Femur (tissue), 1 donor: Measurements from ENCODE around the gene EEA1.

ENCODE experiments used
- DNase-seq: peaks from one replicate; pipeline ENCODE4 v3.0.0-alpha.2; 2017

EEA1 gene

DNA sequence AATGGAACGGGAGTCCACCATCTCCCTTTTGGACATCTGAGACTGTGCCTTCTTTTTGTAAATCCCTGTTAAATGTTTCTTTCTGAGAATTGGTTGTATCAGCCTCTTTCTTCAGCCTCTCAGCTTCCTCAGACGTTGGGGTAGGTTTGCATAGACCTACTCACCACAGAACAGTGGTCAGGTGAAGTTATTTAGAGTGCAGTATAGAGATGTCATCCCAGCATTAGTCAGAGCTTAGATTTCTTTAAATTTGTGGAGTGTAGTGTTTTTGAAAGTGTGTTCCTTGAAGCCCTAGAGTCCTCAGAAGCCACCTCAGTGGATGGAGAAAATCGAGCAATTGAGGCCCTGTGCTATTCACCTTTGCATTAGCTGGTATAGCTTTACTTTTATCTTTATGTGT, 8.9 kb upstream of the EEA1 start:
- DNase-seq, result no peak

DNA sequence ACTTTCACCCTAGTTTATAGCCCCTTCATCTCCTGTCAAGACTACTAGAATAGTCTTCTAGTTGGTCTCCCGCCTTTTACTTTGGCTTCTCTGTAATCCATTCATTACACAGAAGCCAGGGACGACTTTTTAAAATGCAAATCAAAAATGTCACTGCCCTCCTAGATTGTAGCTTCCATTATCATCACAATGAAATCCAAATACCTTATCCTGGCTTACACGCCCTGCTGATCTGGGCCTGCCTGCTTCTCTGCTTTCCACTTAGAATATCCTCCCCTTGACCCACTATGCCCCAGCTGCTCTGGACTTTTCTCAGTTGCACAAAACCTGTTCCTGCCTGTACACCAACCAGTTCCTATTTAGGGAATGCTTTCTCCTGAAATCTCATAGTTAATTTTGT, 4.5 kb upstream of the EEA1 start:
- DNase-seq, result no peak

DNA sequence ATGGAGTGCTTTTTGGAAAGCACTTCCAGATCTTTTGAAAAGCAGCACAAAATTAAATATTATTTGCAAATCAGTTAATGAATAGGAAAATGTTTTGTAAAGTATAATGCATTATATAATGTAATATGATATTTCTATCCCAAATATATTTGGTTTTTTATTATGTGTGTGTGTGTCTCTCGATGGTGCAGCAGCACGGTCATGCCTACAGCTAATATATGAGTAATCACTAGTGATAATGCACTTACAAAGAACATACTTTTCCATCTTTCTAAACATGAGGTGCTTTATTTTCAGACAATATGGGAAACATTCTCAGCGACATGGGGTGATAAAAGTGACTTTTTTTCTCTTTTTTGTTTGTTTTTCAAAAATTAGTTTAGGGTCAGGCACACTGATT, 1.3 kb upstream of the EEA1 start:
- DNase-seq, result no peak

DNA sequence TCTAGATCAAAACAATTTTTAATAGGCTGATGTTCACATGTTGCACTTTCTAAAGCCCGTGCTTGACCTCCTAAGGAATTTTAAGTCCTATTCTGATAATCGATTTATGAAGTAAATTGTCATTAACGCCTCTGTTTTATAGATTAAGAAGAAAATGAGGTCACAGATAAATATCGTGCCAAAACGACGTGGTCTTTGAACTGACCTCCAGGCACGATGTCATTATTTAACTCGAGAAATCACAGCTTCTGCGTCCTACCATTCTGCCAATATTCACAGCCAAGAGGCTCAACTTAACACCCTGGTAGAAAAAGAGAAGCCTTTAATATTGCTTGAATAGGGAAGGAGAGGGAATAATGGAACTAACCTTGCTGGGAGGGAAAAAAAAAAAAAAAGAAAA, 888 bp upstream of the EEA1 start:
- no peak for DNase-seq

DNA sequence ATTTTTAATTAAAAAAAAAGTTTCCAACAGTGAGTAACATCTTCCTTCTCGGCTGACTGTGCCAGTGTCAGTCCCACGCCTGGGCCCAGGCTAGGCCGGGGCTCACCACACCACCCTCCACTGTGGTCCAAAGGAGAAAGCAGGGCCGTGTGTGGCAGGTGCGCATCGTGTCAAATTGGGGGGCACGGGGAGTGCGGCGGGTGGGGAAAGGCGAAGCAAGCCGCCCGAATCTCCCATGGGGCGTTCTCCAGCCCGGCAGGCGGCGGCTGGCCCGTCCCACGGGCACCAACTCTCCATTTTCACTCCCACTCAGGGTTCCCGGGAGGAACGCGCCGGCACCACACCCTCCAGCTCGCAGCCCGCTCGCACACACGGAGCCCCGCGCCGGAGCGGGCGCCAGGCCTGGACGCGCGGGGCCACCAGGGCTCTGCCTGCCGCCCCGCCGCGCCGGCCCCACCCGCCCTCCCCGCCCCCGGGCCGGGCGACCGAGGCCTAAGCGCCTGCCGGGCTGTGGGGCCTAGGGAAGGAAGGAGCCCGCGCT, 604 bp downstream of the EEA1 start:
- DNase-seq, result peak; percentile 57

DNA sequence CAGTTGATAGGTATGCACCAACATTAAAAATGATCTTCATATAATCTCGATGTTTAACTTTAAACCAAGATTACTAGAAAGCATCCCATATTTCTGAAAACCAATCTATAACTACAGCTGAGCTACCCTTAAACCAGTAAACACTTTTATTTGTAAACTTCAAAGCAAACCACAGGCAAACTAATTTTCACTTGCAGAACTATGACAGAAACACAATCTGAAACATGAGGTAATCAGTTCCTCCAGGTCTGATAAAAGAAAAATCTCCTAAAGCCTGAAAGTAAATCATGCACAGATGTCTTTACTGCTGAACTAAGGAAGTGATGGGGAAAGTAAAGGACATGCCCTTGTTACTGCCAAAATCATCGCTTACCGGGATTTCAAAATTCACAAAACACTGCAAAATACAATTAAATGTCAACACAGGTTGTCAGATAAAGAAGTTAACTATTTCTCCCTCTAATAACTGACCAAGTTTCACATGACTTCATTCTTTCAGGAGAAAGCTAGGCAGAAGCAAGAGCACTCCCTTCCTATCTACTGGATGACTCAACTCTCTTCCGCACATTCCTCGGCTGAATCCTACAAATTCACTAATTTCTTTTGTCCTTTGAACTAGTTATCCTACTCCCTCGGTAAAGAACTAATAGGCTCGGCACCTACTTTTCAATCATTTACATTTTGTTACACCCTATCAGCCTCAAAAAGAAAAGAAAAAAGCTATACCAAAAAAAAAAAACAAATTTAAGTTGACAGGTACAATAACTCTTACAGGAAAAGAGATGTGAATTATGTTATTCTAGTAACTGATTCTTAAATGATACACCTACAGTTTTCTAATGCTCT, 1.4 kb downstream of the EEA1 start:
- no peak for DNase-seq

DNA sequence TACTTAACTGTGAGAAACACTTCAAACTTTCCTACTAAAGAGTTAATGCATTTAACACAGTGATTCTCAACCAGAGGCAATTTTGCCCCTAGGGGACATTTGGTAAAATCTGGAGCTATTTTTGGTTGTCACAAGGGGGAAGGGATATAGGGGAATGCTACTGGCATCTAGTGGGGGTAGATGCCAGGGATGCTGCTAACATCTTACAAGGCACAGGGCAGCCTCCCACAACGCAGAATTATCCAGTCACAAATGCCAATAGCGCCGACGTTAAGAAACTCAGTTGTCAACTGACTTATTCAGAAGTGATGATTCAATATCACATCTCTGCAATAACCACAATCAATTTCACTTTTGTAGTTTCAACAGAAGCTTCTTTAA, 2.0 kb downstream of the EEA1 start:
- DNase-seq, result peak; percentile 26

DNA sequence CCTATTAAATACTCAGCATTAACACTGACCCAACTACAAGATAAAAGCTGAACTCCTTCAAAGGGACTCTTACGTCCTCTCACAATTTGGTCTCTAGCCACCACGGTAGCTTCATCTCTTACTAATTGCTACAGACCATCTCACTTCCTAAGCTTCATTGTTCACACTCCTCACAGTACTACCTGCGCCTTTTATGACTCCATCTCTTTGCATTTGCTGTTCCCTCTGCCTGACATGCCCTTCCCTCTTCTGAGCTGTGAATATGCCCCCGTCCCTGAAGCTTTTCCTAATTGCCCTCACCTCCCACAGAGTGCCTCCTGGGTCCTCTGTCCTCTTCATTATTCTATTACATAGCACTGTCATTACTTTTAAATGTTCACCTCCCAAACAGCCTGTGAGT, 2.5 kb downstream of the EEA1 start:
- DNase-seq, result no peak

DNA sequence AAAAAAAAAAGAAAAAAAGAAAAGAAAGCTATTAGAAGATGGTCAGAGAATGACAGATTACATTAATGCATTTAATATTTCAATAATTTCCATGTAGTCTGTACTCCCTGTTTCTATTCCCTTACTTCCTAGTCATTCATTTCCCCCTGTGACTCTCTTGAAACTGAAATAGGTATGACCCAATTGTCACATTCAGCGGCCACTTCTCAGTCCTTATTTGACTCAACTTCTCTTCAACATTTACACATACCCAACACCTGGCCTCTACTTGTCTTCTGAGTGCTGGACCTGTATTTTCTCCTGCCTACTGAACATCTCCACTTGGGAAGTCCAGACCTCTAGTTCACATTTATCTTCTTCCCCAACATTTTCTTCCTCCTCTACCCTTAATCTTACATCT, 7.2 kb downstream of the EEA1 start:
- no peak for DNase-seq

DNA sequence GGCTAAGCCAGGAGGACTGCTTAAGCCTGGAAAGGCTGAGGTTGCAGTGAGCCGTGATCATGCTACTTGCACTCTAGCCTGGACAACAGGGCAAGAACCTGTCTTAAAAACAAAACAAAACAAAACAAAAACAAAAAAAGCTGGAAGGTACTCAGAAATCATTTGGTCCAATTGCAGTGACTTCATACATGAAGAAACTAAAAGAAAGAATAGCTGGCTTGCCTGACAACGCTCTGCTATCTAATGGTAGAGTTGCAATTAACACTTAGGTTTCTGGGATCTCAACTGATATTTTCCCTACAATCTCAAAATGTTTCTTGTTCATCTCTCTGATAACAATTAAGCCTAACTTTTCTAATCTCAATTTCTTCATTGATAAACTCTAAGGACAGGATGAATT, 13.7 kb downstream of the EEA1 start:
- DNase-seq, result no peak

DNA sequence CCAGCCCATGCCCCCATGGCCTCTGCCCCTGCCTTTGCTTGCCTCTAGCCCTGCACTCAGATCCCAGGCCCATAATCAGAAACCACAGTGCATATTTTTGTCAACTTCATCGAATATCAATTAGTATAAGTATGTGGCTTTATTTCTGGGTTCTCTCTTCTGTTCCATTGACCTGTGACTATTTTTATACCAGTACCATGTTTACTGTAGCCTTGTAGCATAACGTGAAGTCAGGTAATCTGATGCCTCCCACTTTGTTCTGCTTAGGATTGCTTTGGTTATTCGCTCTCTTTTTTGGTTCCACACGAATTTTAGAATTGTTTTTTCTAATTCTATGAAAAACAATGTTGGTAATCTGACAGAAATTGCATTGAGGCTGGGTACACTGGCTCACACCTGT, 14.9 kb downstream of the EEA1 start:
- no peak for DNase-seq

DNA sequence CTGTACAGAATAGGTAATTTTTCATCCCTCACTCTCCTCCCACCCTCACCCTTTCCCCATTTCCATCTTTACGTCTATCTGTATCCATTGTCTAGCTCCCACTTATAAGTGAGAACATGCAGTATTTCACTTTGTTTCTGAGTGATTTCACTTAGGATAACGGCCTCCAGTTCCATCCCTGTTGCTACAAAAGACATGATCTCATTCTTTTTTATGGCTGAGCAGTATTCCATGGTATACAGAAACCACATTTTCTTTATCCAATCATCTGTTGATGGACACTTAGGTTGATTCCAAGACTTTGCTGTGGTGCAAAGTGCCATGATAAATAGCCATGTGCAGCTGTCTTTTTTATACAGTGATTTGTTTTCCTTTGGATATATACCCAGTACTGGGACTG, 16.4 kb downstream of the EEA1 start:
- DNase-seq, result no peak

DNA sequence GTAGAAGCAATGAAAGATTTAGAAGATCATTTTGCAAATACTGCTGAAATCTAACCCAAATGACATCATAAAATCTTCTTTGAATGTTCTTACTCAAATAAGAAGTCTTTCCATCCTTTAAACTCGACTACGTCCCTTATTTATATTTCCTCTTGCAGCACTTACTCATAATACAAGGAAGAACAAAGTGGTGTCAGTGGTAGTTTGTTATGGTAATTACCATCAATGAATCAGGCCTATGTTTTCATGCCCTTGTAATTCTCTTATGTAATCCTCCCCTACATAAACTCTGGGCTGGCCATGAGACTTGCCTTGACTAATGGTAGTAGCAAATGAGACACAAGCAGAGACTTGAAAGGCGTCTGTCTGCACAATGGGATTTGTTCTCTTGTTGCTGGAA, 17.0 kb downstream of the EEA1 start:
- no peak for DNase-seq

DNA sequence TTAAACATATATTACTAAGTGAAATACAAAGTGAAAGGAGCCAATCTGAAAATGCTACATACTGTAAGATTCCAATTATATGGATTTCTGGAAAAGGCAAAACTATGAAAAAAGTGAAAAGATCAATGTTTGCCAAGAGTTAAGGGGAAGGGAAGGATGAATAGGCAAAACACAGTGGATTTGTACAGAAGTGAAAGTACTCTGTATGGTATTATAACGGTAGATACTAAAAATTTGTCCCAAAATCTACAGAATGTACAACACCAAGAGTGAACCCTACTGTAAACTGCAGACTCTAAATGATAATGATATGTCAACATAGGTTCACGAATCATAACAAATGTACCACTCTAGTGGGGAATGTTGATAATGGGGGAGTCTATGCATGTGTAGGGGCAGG, 17.8 kb downstream of the EEA1 start:
- DNase-seq, result no peak

DNA sequence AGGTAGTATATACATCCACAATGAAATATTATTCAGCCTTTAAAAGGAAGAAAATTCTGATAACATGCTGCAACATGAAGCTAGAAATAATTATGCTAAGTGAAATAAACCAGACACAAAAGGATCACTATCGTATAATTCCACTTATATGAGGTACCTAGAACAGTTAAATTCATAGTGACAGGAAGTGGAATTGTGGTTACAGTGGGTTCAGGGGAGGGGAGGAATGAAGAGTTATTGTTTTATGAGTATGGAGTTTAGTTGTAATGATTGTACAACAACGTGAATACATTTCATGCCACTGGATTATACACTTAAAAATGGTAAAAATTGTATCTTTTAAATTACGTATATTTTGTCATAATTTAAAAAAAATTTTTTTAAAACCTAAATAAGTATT, 21.0 kb downstream of the EEA1 start:
- no peak for DNase-seq

DNA sequence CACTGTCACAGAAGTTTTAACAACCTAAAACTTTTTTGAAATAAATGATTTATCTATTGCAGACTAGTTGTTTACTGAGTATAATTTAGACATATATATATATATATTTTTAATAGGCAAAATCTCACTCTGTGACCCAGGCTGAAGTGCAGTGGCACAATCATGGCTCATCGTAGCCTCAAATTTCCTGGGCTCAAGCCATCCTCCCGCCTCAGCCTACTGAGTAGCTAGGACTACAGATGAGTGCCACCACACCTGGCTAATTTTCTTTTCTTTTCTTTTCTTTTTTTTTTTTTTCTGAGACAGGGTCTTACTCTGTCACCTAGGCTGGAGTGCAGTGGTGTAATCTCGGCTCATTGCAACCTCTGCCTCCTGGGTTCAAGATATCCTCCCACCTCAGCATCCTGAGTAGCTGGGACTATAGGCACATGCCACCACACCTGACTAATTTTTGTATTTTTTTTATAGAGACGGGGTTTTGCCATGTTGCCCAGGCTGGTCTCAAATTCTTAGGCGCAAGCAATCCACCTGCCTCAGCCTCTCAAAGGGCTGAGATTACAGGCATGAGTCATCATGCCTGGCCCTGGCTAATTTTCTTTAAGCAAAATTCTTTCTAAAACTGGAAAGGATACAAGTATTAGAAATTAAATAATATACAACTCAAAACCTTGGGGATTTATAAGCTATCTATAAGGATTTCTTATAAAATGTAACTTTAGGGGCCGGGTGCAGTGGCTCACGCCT, 23.1 kb downstream of the EEA1 start:
- DNase-seq, result no peak

DNA sequence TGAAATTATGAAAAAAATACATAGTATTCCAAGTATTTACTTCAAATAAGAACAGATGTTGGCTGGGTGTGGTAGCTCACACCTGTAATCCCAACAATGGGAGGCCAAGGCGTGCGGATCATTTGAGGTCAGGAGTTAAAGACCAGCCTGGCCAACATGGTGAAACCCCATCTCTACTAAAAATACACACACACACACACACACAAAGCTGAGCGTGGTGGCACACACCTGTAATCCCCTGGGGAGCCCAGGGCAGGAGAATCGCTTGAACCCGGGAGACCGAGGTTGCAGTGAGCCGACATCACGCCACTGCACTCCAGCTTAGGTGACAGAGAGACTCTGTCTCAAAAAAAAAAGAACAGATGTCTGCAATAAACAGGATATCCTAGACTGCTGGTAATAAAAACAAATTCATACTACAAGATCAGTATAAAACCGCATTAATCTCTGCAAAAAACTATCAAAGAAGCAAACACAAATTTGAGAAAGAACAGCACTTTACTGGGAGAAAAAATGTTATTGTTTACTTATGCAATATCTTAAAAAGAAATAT, 23.8 kb downstream of the EEA1 start:
- DNase-seq, result no peak

DNA sequence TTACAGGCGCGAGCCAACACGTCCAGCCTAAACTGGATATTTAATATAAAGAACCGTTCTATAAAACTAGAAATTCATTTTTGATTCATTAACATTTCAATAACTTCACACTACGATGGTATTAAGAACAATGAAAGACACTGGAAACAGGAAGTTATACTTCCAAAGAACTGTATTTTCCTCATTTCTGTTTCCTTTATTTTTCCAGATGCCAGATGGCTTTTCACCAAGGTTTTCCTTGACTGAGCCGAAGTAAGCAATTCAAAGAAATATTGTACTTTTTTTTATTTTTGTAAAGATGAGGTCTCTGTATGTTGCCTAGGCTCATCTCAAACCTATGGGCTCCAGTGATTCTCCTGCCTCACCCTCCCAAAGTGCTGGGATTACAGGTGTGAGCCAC, 28.2 kb downstream of the EEA1 start:
- no peak for DNase-seq

DNA sequence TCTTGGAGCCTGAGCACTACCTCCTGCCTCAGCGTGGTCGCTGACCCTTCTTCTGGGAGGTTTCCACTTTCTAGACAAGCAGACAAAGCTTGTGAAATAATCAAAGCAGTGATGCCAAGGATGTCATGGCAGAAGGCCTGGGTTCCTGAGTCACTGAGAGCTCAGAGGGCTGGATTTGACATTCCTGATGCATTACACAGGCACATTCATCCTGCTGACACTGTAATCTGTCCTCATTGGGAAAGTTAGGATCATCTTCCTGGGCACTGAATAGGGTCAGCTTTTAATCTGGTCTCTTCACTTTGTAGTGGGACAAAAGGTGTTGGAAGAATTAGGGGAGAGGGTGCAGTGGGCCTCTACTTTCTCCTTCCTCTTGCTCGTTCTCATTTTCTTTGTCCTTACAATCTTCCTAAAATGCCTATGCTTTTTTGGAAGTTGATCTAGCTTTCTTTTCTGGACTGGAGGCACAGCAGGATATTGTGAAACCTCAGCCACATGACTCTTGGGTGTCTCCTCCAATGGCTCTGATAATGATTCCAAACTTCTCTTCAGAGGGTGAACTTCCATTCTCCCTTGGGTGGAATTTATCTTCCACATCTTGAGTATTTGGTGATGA, 29.6 kb downstream of the EEA1 start:
- DNase-seq, result peak; percentile 82

DNA sequence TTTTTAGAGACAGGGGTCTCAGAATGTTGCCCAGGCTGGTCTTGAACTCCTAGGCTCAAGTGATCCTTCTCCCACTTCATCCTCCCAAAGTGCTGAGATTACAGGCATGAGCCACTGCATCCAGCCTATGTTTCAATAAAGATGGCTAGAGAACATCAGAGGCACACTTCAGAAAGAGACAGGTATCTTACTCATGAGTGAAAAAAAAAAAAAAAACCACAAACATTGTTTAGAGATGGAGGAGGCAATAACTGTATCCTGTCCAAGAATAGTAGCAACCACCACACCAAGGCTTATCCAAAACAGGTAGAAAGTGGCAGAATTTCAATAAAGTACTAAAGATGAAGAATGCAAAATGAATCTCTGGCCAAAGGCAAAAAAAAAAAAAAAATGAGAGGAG, 30.3 kb downstream of the EEA1 start:
- no peak for DNase-seq

DNA sequence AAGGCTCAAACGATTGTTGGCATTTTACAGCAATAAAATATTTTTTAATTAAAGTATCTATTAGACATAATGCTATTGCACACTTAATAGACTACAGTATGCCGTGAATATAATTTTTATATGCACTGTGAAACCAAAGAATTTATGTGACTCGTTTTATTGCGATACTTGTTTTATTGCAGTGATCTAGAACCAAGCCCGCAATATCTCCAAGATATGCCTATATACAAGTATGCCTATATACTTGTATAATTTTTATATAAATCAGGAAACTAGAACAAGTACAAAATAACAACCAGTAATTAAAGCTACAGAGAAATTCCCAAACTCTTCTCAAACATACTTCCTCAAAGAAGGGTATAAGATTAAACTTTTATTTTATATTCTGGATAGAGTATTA, 31.3 kb downstream of the EEA1 start:
- no peak for DNase-seq

DNA sequence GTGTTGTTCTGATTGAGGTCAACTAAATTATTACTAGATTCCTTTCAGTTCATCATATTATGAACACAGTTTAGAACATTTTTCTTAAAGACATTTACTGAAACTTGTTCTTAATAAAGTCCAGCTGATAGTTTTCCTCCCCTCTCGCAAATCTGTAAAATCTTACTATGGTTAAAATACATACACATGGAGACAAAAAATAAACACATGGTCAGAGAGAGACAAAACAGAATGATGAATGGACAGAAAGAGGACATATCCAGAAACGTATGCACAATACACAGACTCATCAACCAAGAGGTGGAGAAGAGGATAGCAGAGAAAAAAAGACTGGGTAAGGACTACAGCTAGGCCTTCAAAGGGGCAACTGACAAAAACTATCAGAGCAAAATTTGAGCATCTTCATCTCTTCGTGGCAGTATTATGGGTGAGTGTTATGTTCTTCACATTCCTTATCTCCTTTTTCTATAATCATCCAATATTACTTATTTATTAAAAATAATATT, 38.4 kb downstream of the EEA1 start:
- DNase-seq, result no peak

DNA sequence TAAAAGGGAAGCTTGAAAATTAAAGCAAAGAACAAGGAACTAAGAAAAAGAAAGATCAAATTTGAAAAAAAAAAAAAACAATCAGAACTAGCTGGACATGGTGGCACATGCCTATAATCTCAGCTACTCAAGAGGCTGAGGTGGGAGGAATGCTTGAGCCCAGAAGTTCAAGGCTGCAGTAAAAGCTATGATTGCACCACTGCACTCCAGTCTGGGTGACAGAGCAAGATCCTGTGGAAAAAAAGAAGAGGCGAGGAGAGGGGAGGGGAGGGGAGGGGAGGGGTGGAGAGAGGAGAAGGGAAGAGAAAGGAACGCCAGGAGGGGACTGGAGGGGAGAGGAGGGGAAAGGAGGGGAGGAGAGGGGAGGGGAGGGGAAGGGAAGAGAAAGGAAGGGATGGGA, 43.0 kb downstream of the EEA1 start:
- DNase-seq, result no peak
